Transverse colon (tissue), 4 donors: ENCODE data around the gene DMRTA2.

Source experiments
- CTCF ChIP-seq, 5 experiments: fragments of 200-600 bp in 3 of 5; fragments of 450-650 bp in 2 of 5; sonication (generic) in 3 of 5; IDR thresholded peaks; 1 replicate in 2 of 5; 2 replicates in 3 of 5; pipeline ENCODE4 v1.5.1; 2016 to 2017; ENCODE audit warnings: antibody characterized with exemption in 5 of 5, inconsistent platforms in 3 of 5, mild to moderate bottlenecking in 2 of 5, moderate library complexity in 1 of 5
- POLR2A ChIP-seq: fragments of 450-650 bp; IDR thresholded peaks from one replicate; pipeline ENCODE4 v1.6.1; 2016; ENCODE audit warnings: antibody characterized with exemption, mild to moderate bottlenecking, moderate library complexity
- POLR2AphosphoS5 ChIP-seq, 3 donors: sonication (generic); formaldehyde crosslinking; IDR thresholded peaks; one replicate each; pipeline ENCODE4 v1.6.1; 2016; ENCODE audit warnings: antibody characterized with exemption in 3 of 3

DNA sequence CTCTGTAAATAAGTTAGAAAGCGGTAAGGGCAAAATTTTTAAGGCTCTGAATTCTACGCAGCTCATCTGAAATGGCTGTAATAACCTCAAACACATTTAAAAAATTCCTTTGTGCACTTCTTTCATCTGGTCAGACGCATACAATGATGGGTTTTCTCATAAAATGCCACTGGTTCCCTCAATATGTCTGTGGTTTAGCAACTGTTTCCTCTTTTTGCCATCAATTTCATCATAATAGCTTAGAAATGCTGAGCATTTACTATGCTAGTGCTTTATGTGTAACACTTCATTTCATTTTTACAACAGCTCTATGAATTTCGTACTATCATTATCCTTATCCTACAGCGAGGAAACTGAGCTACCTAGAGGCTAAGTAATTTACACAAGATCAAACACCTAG, 35.3 kb upstream of the DMRTA2 start:
- TF ChIP-seq CTCF (IDR thresholded peaks at IDR 0.05): no peak
- no peak for TF ChIP-seq POLR2A
- TF ChIP-seq POLR2AphosphoS5 (IDR thresholded peaks at IDR 0.05): no peak
